Inflammatory macrophage treated with lipopolysaccharide for 1 hour (primary cell): Measurements from ENCODE around the gene HNRNPU.
"Not testable (repeated sequence)": the region's sequence is repeated elsewhere in the genome, so short reads cannot be mapped to it uniquely, and the experiment has no call there.

ENCODE experiments used
- DNase-seq, 2 donors: peaks; one replicate each; pipeline ENCODE4 v3.0.0-alpha.2; 2020 to 2022

The HNRNPU gene

GRCh38 chr1:244839656-244840055 lies 24.7 kb downstream of the HNRNPU start:
- no peak for DNase-seq

- no peak for DNase-seq
Measured at GRCh38 chr1:244837597-244838258, 26.6 kb downstream of the HNRNPU start.

- no peak for DNase-seq
Measured at GRCh38 chr1:244836584-244836983, 27.8 kb downstream of the HNRNPU start.

- DNase-seq: no peak
Measured at GRCh38 chr1:244836135-244836521, 28.2 kb downstream of the HNRNPU start.

GRCh38 chr1:244835276-244836134 lies 28.8 kb downstream of the HNRNPU start, which contains the start of gene COX20:
COX20 (plus strand) TSS chr1:244835658; CDS start chr1:244835715, 57 bp downstream.
- peak; percentile 83 to 92 for DNase-seq

GRCh38 chr1:244834543-244835275 lies 29.6 kb downstream of the HNRNPU start:
- DNase-seq: peak; percentile 98

GRCh38 chr1:244833734-244834542 lies 30.4 kb downstream of the HNRNPU start:
- peak; percentile 68 to 78 for DNase-seq

GRCh38 chr1:244833260-244833659 lies 31.1 kb downstream of the HNRNPU start:
- DNase-seq: not testable (repeated sequence)

- DNase-seq: no peak
Measured at GRCh38 chr1:244830639-244831038, 33.7 kb downstream of the HNRNPU start.

- DNase-seq: no peak
Measured at GRCh38 chr1:244826712-244827111, 37.6 kb downstream of the HNRNPU start.

GRCh38 chr1:244822878-244823277 lies 41.5 kb downstream of the HNRNPU start:
- DNase-seq: no peak

GRCh38 chr1:244821134-244821533 lies 43.2 kb downstream of the HNRNPU start:
- no peak for DNase-seq

GRCh38 chr1:244820131-244820530 lies 44.2 kb downstream of the HNRNPU start:
- no peak for DNase-seq

- no peak for DNase-seq
Measured at GRCh38 chr1:244817415-244817894, 46.9 kb downstream of the HNRNPU start.

GRCh38 chr1:244815600-244816099 lies 48.7 kb downstream of the HNRNPU start:
- peak; percentile 76 to 84 for DNase-seq

GRCh38 chr1:244813327-244813726 lies 51.0 kb downstream of the HNRNPU start:
- no peak for DNase-seq

GRCh38 chr1:244810221-244810620 lies 54.1 kb downstream of the HNRNPU start:
- no peak for DNase-seq

GRCh38 chr1:244807138-244807537 lies 57.2 kb downstream of the HNRNPU start:
- DNase-seq: no peak

GRCh38 chr1:244804841-244805240 lies 59.5 kb downstream of the HNRNPU start:
- DNase-seq: no peak

- DNase-seq: no peak
Measured at GRCh38 chr1:244802556-244803239, 61.6 kb downstream of the HNRNPU start.

GRCh38 chr1:244802041-244802440 lies 62.3 kb downstream of the HNRNPU start:
- DNase-seq: no peak
